Forelimb muscle (tissue), 1 donor: ENCODE data around the gene DOK3. TPM values are rescaled to one million over a fixed set of nuclear protein-coding genes. Genes with fewer than 3 reads are reported as not detected.

Experiments
- DNase-seq: peaks from one replicate; pipeline ENCODE4 v3.0.0-alpha.2; 2013; ENCODE audit warnings: low read depth
- polyA plus RNA-seq: library from polyadenylated mRNA; unstranded; fragments of 120-200 nt; gene quantifications from one replicate; pipeline ENCODE4 v1.2.1, GENCODE V29; 2013; ENCODE audit not compliant: insufficient read length

DOK3 gene
- polyA plus RNA-seq, 1 donor = 6.3 TPM

GRCh38 chr5:177512736-177513380 is 3.2 kb upstream of the DOK3 start:
- no peak for DNase-seq

- DNase-seq = no peak
Measured at GRCh38 chr5:177511796-177512675, 2.4 kb upstream of the DOK3 start.

- DNase-seq = no peak
Measured at GRCh38 chr5:177511181-177511580, 1.6 kb upstream of the DOK3 start.

GRCh38 chr5:177510567-177511053 is 984 bp upstream of the DOK3 start:
- no peak for DNase-seq

DNA sequence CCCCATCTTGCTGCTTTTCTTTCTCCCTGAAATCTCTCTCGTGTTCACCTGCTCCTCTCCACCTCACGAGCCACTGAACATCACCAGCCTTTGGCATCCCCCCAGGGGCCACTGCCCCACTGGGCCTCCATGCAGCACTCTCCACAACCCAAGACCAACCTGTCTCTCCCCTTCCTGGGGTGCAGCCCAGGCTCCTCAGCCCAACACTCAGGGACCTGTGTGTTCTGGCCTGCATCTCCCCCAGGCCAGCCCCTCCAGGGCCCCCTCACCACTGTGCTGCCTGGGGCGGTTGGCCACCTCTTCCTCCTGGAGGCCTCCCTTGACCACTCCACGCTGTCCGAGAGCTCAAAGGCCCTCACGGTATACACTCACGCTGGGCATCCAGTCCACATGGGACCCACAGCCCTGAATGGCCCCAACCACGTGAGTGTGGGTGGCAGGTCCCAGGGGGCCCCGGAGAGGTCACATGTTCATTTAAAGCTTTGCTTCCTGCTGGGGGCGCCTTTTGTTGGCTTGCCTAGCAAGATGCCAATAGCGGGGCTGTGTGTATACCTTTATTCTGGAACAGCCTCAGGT is 453 bp upstream of the DOK3 start:
- no peak for DNase-seq

DNA sequence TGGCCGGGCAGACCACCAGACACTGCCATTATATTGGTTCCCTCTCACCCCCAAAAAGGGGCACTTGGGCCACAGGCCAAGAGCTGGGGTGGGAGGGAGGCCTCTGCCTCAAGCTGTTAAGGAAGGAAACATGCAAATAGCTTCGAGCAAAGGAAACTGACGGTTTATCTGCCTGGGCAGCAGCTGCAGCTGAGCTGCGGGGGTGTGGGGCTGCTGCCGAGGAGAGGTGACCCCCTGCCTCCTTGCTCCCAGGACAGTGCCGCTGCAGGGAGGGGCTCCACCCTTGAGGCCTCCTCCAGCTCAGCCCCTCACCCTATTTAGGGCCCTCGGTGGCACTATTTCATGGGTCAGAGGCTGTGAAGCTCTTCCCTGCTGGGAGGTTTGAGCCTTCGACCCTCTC is 789 bp downstream of the DOK3 start:
- no peak for DNase-seq

- no peak for DNase-seq
Measured at GRCh38 chr5:177508221-177508611, 1.4 kb downstream of the DOK3 start.

- no peak for DNase-seq
Measured at GRCh38 chr5:177507596-177508220, 1.9 kb downstream of the DOK3 start.

DNA sequence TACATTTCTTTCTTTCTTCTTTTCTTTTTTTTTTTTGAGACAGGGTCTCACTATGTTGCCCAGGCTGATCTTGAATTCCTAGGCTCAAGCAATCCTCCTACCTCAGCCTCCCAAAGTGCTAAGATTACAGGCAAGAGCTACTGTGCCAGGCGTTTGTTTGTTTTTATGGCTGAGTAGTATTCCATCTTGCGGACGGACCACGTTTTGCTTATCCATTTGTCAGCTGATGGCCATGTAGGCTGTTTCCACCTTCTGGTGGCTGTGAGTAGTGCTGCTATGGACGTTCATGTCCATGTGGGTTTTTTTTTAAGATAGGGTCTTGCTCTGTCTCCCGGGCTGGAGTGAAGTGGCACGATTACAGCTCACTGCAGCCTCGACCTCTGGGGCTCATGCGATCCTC is 2.5 kb downstream of the DOK3 start:
- DNase-seq = no peak

DNA sequence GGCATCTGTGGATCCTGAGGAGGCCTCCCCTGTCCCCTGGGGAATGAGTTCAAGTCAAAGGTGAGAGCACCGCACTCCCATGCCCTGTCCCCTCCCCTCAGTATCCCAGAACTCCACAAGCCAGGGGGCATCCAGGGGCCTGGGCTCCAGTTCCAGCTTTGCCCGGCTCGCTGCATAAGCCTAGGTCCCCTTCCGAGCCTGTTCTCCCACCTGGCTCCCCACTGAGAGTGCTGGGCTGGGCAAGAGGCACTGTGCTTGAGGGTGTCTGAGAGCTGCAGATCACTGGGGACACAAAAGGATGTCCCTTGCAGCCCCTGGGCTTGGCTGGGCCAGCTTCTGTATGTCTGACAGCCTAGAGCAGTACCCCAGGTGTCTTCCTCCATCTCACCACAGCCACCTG is 4.6 kb downstream of the DOK3 start:
- no peak for DNase-seq

DNA sequence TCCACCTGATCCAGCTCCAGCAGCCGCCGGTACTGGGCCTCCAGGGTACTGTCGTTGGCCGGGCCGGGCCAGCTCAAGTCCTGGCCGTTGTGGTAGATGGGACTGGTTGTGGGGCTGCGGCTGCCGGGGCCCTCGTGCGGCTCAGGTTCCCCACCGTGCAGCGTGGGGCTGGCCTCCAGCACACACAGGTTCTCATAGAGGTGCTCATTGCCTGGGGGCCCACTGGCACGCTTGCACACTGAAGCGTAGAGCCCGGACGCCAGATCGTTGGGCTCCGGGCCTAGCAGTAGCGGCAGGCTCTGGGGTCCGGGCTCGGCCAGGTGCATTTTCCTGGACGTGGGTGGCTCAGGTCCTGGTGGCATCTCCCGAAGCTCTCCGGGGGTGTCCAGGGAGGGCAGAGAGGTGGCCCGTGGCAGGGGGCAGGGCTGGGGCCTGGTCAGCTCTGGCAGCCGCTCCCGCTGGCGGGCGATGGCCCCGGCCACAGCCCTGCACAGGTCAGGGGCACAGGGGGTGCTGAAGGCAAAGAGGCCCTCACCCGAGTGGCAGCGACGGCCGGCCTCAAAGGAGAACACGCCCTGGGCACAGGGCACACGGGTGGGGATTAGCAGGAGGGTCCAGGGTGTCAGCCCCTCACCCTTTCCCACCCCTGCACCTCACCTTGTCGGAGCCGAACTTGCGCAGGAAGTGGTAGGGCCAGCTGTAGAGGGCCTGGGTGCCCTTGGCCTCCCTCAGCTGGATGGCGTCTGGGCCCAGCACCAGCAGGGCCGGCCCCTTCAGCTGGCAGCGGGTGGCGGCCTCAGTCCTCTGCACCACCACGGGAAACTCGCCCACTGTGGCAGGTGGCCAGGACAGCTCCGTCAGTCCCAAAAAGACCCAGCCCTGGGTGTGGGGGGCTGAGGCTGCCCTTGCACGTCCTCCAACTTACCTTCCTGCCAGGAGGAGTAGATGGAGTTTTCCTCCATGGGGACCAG is 5.3 kb downstream of the DOK3 start:
- no peak for DNase-seq

DNA sequence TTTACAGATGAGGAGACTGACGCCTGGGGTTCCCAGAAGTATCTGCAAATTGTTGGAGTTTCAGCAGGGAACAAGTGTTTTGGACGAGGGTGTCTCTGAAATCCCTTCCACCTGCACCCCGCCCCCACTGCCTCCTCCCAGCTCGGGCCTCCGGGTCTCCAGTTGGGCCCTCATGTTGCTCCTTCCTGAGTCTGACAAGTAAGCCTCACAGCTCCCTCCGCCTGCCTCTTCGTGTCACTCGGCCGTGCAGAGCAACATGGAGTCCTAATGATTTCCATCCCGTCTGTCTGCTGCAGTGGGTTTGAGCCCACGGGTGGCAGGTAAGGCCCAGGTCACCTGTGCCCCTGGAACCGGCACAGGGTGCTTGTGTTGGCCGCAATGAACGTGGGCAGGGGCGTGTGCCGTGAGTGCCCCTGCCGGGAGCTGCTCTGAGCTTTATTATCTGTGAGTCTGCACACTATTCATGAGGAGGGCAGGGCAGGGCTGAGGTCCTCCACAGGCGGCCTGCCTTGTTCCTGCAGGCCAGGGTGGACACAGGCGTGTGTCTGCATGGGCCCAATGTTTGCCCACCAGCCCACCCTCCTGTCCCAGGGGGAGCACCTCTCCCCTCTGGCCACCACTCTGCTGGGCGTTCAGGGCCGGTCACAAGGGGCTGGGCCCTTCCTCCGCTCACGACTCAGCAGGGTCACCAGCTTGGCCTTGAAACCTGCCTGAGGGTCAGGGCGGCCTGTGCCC is 6.1 kb downstream of the DOK3 start:
- no peak for DNase-seq

DNA sequence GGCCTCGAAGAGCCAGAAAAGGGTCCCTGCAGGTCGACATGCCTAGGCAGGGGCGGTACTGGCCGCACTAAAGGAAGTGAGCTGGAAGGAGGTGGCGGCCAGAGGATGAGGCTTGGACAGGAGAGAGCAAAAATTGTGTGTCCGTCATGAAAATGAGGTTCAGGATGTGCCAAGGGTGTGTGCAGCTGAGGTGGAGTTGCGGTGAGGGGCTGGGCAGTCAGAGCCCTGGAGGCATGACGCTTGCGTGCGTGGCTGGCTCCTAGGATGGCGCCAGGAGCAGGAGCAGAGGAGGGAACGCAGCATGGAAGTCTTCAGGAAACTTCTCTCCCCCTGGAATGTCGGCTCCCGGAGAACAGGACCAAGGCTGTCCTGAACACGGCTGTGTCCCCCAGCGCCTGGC is 6.7 kb downstream of the DOK3 start:
- no peak for DNase-seq

GRCh38 chr5:177501874-177502678 is 7.5 kb downstream of the DOK3 start:
- no peak for DNase-seq

GRCh38 chr5:177500685-177501522 is 8.7 kb downstream of the DOK3 start:
- peak; percentile 50 for DNase-seq

DNA sequence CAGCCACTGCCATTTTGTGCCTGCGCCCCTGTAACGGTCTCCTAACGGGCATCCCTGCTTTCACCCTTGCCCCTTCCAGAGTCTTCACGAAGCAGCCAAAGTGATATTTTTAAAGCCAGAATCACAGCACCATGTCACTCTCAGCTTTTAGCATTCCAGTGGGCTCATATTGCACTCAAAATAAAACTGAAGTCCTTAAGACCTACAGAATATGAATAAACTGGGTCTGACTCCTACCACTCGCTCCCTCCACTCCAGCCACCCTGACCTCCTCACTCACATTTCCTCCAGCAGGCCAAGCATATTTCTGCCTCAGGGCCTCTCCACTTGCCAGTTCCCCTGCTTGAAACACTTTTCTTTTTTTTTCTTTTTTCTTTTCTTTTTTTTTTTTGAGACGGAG is 9.8 kb downstream of the DOK3 start:
- no peak for DNase-seq

DNA sequence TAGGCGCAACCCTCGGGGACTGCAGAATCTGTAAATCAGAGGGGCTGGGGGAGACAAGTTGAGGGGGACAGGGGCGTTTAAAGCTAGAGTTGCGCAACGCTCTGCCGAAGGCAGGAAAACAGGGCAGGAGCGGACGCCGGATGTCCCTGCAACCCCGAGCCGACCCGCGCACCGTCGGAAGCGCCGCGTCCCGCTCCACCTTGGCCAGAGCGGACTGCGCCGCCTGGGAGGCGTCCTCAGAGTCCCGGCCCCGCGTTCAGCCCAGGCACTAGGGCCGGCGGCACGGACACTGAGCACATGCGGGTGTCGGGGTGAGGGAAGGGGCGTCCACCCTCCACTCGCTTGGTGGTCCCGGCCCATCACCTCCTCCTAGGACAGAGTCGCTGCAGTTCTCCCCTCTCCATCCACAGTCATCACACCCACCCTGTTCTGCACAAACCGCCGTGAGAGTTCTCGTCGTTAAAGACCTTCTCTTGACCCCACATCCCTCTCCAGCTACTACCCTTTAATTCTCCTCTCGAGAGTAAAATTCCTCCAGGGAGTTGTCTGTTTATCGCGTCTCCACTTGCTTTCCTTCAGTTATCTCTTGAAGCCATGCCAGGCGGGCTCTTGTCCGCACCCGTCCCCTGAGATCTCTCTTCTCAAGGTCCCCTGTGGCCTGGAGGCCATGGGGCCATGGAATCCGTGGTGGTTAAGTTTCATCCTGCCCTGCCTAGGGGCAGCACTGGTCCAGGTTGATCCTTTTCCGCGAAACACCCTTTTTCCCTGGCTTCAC is 11.4 kb downstream of the DOK3 start:
- DNase-seq = no peak
